ENCODE results near the gene CDK5RAP2.

The CDK5RAP2 gene

GRCh38 chr9:120622790-120623189 is 42.8 kb upstream of the CDK5RAP2 start:
- no peak for TF ChIP-seq CTCF (IDR thresholded peaks at IDR 0.05; ENCODE audit: unreplicated experiment in 3 of 3)
- peaks cover 3% of the 10 kb centered on the region for H3K36me3 Mint-ChIP-seq (ENCODE audit: low read depth)
- H3K4me3 Mint-ChIP-seq = no peak overlapping the region
- H3K27me3 Mint-ChIP-seq (ENCODE audit: low read depth) = peaks cover 3% of the 10 kb centered on the region
- no peak overlapping the region for H3K27ac Mint-ChIP-seq
- H3K9me3 Mint-ChIP-seq = no peaks in the 10 kb centered on the region
- peaks cover 4% of the 10 kb centered on the region for H3K4me1 Mint-ChIP-seq

- no peak overlapping the region for H3K4me3 Mint-ChIP-seq
- H3K9me3 Mint-ChIP-seq = no peaks in the 10 kb centered on the region
- no peak overlapping the region for H3K27ac Mint-ChIP-seq
- H3K27me3 Mint-ChIP-seq (ENCODE audit: low read depth) = peaks cover 3% of the 10 kb centered on the region
- H3K36me3 Mint-ChIP-seq (ENCODE audit: low read depth) = peaks cover 3% of the 10 kb centered on the region
- H3K4me1 Mint-ChIP-seq = peaks cover 4% of the 10 kb centered on the region
- TF ChIP-seq CTCF (IDR thresholded peaks at IDR 0.05; ENCODE audit: unreplicated experiment in 3 of 3) = no peak
Measured at GRCh38 chr9:120621941-120622340, 42.0 kb upstream of the CDK5RAP2 start.

- H3K36me3 Mint-ChIP-seq (ENCODE audit: low read depth) = peaks cover 3% of the 10 kb centered on the region
- no peak overlapping the region for H3K4me3 Mint-ChIP-seq
- TF ChIP-seq CTCF (IDR thresholded peaks at IDR 0.05; ENCODE audit: unreplicated experiment in 3 of 3) = peak; percentile 83 to 87 (median 87)
- peaks cover under 1% of the 10 kb centered on the region for H3K27me3 Mint-ChIP-seq (ENCODE audit: low read depth)
- peaks cover 4% of the 10 kb centered on the region for H3K4me1 Mint-ChIP-seq
- H3K9me3 Mint-ChIP-seq = no peaks in the 10 kb centered on the region
- no peak overlapping the region for H3K27ac Mint-ChIP-seq
Measured at GRCh38 chr9:120619751-120620655, 40.0 kb upstream of the CDK5RAP2 start.

GRCh38 chr9:120616966-120617935 is 37.3 kb upstream of the CDK5RAP2 start:
- Mint-ChIP-seq H3K4me1 (peaks cover 4% of the 10 kb centered on the region), H3K27me3 (ENCODE audit: low read depth) (no peaks in the 10 kb centered on the region), H3K36me3 (ENCODE audit: low read depth) (peaks cover 3% of the 10 kb centered on the region), H3K4me3 (no peak overlapping the region), H3K9me3 (no peaks in the 10 kb centered on the region), H3K27ac (no peak overlapping the region)
- no peak for TF ChIP-seq CTCF (IDR thresholded peaks at IDR 0.05; ENCODE audit: unreplicated experiment in 3 of 3)

- no peaks in the 10 kb centered on the region for H3K27me3 Mint-ChIP-seq (ENCODE audit: low read depth)
- H3K9me3 Mint-ChIP-seq = no peaks in the 10 kb centered on the region
- H3K4me3 Mint-ChIP-seq = no peak overlapping the region
- H3K36me3 Mint-ChIP-seq (ENCODE audit: low read depth) = peaks cover 19% of the 10 kb centered on the region
- no peak overlapping the region for H3K27ac Mint-ChIP-seq
- peak in 2 of 3 experiments; percentile 18 to 24 for TF ChIP-seq CTCF (IDR thresholded peaks at IDR 0.05; ENCODE audit: unreplicated experiment in 3 of 3)
- H3K4me1 Mint-ChIP-seq = no peaks in the 10 kb centered on the region
Measured at GRCh38 chr9:120612218-120612617, 32.3 kb upstream of the CDK5RAP2 start.

Data from nephron (organoid).